NCI-H2107 treated with DMSO at 0.1 percent for 48 hours (cell line): ENCODE results near the gene ARVCF.
"Not testable (repeated sequence)": the region's sequence is repeated elsewhere in the genome, so short reads cannot be mapped to it uniquely, and the experiment has no call there.

Experiments
- DNase-seq: peaks from one replicate; lab custom pipeline; 2025; ENCODE audit not compliant: unreplicated experiment; lab: John Stamatoyannopoulos, UW

The ARVCF gene

GRCh38 chr22:19940536-19941364 lies 75.9 kb downstream of the ARVCF start:
- no peak for DNase-seq

DNA sequence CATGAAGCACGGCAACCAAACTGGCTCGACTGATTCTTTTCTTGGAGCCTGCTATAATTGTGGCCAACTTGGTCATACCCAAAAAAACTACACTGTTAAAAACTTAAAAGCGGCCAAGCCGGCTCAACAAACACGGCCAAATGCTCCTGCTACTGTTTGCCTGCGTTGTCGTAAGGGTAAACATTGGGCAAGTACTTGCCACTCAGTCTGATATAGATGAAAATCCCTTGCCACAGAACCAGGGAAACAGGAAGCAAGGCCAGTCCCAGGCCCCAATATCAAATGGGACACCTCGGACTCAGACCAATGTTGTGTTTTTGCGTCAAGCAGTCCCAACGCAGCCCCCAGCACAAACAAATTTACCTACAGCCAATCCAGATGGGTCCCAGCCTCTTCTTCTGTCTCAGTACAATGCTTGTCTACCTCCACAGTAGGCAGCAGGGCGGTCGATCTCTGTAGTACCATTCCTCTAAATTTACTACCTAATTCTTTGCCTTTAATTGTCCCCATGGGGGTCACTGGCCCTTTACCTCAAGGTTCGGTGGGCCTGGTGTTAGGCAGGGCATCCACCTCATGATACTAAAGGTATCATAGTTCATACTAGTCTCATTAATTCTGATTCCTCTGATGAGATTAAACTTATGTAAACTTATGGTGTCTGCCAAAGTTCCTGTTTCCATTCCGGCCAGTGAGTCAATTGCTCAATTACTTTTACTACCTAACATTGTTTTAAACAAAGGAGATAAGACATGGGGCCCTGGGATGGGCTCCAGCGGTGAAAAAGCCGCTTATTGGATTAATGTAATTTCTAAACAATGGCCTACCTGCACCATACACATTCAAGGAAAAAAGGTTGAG lies 78.8 kb downstream of the ARVCF start:
- DNase-seq = no peak

GRCh38 chr22:19936513-19936912 lies 80.1 kb downstream of the ARVCF start:
- DNase-seq = no peak

DNA sequence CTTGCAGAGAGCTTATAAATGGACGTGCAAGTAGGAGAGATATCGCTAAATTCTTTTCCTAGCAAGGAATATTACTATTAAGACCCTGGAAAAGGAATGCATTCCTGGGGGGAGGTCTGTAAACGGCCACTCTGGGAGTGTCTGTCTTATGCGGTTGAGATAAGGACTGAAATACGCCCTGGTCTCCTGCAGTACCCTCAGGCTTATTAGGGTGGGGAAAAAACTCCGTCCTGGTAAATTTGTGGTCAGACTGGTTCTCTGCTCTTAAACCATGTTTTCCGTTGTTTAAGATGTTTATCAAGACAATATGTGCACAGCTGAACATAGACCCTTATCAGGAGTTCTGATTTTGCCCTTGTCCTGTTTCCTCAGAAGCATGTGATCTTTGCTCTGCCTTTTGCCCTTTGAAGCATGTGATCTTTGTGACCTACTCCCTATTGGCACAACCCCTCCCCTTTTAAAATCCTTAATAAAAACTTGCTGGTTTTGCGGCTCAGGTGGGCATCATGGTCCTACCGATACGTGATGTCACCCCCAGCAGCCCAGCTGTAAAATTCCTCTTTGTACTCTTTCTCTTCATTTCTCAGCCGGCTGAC lies 81.4 kb downstream of the ARVCF start:
- not testable (repeated sequence) for DNase-seq

DNA sequence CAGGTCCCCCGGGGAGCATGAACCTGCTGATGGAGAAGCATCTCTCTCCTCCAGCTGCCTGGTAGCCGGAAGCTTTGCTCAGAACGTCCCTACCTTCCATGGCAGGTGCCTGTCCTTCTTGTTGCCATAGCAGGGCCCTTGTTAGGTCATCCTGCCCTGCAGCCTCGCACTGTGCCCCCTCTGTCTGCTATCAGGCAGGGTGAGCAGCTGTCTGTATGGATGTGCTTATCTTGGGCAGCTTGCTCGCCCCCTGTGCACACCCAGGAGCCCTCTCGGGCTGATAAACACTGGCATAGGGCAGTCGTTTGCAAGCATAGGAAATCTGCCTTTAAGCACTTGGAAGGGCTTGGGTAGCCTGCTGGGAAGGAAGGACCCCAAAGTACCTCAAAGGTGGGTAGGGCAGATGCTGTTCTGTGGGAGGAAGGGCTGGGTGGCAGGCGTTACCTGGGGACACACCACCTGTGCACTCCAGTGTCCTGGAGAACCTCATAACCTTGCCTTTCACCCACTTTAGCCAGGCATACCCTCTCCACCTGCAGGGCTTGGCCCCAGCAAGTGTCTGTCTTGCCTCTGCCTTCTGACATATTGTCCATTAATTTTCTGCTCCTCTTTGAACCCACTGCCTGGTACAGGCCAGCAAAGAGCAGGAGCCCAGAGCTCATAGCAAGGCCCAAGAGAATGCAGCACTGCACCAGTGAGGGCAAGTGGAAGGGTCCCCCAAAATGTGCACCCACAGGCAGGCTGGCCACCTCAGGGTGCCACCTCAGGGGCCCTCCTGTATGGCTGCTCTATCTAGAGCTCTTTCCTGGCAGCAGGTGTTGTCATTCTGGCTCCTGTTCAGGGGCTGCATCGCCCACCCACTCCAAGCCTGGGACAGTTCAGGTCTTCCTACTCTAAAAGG lies 83.0 kb downstream of the ARVCF start:
- no peak for DNase-seq

DNA sequence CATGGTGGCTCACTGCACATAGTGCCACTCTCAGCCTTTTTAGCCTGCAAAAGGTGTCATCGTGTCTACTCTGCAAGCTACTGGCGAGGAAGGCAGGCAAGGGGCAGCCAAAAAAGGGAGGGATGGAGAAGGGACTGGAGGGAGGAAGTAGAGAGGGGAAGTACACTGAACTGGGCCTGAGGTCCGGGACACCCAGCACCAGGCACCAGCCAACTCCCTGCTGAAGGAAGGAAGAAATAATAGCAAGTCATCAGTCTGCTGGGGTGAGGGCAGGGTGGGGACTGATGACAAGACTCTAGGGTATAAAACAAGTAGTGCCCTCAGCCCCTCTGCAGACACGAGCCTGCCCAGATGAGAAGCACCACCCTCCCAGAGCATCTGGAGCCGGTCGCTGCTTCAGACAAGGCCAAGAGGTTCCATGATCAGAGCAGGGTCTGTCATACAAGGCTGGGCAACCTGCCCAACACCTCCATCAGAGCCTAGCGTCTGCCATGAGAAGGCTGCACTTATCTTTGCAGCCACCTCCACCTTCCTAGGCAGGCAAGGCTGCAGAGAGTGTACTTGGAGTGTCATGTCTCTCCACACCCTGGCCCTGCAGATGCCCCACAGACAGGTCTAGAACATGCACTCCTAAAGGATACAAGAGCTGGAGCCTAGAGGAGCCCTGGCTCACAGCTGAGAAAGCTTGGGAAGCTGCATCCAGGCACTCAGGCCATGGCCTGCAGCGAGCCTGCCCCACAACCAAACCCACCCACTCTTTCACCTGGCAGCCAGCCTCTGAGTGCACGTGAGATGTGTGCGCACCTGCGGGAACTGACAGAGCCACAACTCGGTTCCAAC lies 84.0 kb downstream of the ARVCF start:
- peak; percentile 38 for DNase-seq

- no peak for DNase-seq
Measured at GRCh38 chr22:19931514-19931913, 85.1 kb downstream of the ARVCF start.

- no peak for DNase-seq
Measured at GRCh38 chr22:19930551-19931486, 85.8 kb downstream of the ARVCF start.

DNA sequence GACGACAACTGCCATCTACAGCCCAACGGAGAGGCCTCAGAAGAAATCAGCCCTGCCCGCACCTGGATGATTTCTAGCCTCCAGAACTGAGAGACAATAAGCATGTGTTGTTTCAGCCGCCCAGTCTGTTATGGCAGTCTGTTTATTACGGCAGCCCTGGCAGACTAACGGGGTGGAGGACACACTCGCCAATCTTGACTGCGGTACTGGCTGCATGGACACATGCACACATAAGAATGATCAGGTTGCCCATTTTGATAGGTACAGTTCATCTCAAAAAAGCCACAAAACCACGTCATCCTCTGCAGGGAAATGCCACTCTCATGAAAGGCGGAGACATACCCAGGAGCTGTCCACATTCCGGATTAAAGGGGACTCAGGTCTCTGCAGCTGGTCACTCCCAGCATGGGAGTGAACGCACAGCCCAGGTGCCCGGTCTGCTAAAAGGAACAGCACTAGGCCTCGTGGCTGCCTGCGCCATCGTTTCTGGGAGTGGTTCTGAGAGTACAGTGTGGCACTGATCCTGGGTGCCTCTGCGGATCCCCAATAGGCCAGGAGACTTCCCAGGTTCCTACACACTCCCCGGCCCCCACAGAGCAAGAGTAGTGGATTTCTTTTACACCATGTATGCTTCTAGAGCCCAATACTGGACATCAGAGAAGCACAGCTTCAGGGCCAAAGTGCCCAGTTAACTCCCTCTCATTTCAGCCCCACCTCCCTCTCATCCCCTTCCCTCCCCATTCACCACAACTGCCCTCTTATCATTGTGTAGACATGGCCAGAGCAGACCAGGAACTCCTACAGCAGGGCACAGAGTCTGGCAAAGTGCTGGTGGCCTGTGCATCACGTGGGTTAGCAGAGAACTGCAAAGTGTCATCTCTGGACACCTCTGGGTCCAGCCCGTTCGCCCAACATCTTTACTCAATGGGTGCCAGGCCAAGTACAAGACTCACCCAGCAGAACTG lies 86.8 kb downstream of the ARVCF start:
- DNase-seq = no peak

DNA sequence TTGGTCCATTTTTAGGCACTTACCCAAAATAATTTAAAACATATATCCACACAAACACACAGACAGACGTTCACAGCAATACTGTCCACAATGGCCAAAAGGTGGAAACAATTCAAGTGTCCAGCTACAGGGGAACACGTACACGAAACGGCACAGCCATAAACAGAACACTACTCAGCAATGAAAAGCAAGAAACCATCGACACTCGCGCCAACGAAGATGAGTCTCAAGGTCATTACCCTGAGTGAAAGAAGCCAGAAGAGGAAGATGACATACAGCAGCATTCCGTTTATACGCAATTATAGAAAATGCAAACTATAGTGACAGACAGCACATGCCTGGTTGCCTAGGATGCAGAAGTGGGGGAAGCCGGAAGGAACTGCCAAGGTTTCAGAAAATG lies 88.4 kb downstream of the ARVCF start:
- DNase-seq = no peak

GRCh38 chr22:19927696-19928095 lies 88.9 kb downstream of the ARVCF start:
- no peak for DNase-seq

DNA sequence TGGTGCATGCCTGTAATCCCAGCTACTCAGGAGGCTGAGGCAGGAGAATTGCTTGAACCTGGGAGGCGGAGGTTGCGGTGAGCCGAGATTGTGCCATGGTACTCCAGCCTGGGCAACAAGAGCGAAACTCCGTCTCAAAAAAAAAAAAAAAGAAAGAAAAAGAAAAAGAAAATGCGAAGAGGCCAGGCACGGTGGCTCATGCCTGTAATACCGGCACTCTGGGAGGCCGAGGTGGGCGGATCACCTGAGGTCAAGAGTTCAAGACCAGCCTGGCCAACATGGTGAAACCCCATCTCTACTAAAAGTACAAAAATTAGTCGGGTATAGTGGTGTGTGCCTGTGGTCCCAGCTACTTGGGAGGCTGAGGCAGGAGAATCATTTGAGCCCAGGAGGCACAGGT lies 90.6 kb downstream of the ARVCF start:
- not testable (repeated sequence) for DNase-seq

DNA sequence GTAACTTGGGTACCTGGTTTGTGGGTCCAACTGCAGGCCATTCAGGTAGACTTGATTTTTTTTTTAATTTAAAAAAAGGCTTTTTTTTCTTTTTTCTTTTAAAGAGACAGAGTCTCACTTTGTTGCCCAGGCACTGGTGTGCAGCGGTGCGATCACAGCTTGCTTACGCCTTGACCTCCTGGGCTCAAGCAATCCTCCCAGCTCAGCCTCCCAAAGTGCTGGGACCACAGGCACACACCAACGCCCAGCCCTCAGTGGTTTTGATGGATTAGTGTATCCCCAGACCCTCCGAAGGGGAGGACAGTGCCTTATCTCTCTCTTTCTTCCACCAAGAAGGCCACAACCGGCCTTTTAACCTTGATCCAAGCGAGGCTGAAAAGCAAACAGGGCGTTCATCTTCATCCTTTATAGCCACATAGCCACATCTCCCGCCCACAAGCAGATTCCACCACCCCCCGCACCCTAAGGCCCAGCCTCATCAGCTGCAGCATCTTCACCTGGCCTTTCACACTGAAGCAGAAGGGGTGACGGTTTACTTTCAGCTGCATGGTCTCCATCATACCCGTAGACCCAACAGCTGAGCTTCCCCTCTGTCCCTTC lies 92.6 kb downstream of the ARVCF start:
- DNase-seq = no peak

DNA sequence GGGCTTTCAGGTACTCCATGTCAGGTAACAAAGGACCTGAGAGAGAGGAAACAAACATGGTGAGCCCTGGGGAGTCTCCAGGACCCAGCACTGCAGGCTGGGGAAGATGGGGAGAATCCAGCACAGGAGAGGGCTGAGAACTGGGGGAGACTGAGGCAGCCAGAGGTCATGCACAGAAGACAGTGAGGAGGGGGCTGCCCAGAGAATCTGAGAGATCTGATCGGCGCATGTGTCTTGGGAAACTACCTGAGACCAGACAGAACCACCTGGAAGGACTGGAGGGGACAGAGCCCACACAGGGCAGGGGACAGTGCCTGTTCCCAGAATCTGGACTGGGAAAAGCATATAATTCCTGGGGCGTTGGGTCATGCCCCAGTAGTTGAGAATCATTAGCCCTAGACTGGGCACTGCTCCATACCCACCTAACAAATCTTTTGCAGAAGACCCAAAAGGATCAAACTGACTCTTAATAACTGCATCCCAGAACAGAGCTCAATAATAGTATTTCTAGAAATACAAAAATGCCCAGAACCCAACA lies 95.0 kb downstream of the ARVCF start:
- DNase-seq = no peak
